ENCODE data around the gene EDDM13.
"Not testable (repeated sequence)": the region's sequence is repeated elsewhere in the genome, so short reads cannot be mapped to it uniquely, and the experiment has no call there.

Gene EDDM13

DNA sequence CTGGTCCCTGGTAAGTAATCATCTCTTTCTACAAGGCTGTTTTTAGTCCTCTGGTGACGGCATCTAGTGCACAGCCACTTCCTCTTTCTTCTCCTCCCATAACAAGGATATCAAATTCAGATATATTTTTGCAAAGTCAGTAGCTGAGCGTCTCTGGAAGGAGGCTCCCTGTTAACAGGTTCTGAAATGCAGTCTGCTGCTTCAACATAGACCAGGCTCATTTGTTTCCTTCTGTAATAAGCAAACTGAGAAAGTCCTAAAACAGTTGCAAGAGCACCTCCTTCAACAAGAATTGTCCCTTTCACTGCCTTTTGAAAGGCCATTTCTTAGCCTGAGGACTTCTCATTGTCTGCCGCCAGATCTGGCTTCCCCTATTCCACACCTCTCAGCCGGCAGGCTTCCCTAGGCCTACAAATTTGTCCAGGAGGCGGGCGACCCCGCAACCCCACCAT lies 49.5 kb downstream of the EDDM13 start:
- no peak for DNase-seq

DNA sequence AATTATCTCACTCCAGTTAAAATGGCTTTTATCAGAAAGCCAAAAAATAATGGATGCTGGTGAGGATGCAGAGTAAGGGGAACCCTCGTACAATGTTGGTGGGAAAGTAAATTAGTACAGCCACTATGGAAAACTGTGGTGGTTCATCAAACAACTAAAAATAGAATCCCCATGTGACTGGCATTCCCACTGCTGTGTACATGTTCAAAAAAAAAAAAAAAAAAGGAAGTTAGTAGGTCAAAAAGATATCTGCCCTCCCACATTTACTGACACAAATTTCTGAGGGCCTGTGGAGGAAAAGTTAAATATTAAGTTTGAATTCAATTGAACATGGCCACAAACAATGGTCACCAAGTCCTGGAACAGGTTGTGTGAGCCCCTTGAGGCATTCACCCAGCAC lies 51.9 kb downstream of the EDDM13 start:
- no peak for DNase-seq

DNA sequence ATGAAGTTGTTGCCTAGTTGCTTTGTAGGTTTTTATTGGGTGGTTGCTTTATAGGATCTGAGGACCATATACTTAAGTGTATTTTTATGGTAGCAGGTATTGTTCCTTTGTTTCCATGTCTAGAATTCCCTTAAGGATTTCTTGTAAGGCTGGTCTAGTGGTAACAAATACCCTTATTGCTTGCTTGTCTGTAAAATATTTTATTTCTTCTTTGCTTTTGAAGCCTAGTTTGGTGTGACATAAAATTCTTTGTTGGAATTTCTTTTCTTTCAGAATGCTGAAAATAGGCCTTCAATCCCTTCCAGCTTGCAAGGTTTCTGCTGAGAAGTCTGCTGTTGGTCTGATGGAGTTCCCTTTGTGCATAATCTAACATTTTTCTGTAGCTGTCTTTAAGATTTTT lies 60.1 kb downstream of the EDDM13 start:
- DNase-seq, result no peak

DNA sequence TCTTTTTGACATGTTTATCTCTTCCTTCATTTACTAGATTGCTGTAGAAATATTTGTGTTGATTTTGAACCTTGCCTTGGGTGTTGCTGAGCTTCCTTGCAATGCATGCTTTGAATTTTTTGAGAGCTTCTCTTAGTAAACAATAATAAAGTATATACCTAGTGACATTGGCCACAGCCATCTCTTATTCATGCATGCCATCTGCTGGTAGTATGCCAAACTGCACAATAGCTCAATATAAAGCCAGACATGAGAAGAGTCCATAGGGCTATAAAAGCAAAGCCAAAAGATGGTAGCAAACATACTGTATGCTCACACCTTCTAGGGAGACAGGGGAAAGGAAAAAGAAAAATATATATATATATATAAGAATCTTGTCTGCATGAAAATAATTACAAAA lies 61.0 kb downstream of the EDDM13 start:
- DNase-seq, result no peak

DNA sequence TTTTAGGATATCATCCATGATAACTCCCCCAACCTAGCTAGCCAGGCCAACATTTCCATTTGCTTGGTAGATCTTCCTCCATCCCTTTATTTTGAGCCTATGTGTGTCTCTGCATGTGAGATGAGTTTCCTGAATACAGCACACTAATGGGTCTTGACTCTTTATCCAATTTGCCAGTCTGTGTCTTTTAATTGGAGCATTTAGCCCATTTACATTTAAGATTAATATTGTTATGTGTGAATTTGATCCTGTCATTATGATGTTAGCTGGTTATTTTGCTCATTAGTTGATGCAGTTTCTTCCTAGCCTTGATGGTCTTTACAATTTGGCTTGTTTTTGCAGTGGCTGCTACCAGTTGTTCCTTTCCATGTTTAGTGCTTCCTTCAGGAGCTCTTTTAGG lies 62.8 kb downstream of the EDDM13 start:
- DNase-seq, result not testable (repeated sequence)

DNA sequence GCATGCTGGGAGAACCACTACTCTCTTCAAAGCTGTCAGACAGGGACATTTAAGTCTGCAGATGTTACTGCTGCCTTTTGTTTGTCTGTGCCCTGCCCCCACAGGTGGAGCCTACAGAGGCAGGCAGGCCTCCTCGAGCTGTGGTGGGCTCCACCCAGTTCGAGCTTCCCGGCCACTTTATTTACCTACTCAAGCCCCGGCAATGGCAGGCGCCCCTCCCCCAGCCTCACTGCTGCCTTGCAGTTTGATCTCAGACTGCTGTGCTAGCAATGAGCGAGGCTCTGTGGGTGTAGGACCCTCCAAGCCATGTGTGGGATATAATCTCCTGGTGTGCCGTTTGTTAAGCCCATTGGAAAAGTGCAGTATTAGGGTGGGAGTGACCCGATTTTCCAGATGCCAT lies 64.5 kb downstream of the EDDM13 start:
- not testable (repeated sequence) for DNase-seq

DNA sequence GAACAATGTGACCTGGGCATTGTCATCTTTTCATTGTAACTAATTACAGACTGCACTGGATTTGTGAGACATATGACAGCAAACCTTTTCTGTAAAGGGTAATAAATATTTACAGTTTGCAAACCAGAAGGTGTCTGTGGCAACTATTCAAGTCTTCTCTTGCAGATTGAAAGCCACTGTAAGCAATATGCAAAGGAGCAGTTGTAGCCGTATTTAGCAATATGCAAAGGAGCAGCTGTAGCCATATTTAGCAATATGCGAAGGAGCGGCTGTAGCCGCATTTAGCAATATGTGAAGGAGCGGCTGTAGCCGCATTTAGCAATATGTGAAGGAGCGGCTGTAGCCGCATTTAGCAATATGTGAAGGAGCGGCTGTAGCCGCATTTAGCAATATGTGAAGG lies 66.5 kb downstream of the EDDM13 start:
- not testable (repeated sequence) for DNase-seq

DNA sequence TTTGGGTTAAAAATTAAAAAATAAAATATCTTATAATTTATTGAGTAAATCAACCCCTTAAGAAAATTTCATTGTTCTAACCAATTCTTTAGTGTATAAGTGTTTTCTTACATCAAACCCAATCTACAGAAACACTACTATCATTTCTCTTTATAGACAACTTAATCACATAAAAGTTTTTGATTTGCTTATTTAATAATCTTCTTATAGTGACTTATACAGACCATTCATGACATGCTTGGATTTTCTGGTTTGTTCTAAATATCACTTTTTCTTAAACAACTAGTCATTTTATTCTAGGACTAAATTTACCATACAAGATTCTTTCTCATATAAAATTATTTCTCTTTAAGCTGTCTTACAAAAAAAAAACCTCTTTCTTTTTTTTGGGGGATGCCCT lies 69.4 kb downstream of the EDDM13 start:
- DNase-seq, result no peak

DNA sequence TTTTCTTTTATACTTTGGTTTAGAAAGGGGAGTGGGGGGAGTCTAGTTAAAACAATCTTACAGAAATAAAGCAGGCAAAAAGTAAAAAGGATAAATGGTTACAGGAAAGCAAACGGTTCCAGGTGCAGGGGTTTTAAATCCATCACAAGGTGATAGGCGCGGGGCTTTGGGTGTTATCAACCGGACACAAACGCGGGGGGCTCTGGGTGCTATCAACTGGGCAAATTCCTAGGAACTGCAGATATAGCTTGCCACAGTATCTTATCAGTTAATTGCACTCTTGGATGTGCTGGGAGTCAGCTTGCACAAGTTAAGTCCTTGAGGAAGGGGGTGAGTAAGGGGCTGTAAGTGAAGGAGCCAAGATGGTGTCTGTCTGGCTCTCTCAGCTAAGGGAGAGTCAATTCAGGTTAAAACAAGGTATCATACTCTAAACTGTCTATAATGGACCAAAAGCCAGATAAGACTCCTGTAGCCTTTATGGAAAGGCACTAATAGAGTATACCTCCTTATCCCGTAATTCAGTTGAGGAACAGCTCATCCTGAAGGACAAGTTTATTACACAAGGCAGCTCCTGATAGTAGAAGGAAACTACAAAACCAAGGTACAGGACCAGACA lies 74.7 kb downstream of the EDDM13 start:
- DNase-seq, result no peak

DNA sequence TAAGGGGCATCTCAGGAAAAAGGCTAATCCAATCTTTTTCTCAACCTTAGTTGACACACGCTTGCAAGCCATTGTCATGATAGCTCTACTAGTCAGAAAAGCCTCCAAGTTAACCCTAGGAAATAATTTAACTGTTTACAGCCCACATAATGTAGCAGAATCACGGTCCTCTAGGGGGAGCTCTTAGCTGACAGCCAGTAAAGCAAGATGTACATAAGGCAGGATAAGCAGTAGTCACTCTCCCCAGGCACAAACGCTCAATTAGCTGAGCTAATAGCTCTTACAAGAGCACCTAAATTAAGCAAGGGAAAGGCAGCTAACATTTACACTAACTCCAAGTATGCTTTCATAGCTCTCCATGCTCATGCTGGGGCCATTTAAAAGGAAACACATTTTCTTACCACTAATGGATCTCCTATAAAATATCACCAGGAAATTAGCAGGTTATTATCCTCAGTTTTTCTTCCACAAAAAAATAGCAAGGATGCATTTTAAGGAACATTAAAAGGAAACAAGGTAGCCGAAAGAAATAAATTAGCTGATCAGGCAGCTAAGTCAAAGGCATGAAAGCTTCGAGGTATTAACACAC lies 75.8 kb downstream of the EDDM13 start:
- no peak for DNase-seq

DNA sequence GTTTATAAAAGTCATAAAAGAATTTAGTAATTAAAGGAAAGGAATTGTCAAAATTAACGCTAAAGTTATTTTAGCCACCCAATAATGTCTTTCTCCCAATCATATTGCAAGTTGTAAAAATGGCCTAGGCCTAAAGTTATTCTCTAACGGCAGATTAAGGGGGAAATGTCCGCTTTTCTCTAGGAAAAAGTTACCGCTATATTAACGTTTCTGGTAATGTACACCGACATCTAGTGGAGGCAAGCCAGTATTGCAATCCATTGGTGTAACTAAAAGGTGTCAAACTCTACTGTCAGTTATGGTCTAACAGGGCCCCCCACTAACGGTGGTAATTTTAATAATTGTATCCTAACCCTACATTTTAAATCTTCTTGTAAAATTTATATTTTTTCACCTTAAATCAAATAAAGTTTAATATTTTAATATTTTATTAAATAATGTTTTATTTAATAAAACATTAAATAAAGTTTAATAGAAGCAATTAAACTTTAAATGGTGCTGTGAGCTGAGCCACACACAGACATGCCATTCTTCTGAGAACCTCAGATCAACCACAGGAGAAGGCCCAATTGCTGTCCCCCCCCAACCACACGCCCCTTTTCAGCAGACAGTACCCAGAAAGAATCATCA lies 78.0 kb downstream of the EDDM13 start:
- peak; percentile 49 for DNase-seq

DNA sequence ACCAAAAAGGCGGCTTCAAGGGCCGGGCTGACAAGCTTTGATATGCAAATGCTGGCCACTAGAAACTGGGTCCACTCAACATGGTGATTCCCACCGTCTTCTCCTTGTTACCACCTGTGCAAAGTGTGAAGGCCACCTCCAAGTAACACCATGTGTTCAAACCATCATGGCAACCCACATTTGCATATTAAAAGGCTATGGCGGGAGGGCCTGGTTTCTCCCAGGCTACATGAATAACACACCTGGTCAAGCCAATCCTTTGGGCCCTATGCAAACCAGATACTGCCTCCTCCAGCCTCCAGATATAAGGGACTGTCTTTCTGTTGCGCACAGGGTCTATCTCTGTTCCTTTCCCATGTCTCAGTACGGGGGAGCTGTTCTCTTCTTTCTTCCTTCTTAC lies 78.7 kb downstream of the EDDM13 start:
- DNase-seq, result no peak

DNA sequence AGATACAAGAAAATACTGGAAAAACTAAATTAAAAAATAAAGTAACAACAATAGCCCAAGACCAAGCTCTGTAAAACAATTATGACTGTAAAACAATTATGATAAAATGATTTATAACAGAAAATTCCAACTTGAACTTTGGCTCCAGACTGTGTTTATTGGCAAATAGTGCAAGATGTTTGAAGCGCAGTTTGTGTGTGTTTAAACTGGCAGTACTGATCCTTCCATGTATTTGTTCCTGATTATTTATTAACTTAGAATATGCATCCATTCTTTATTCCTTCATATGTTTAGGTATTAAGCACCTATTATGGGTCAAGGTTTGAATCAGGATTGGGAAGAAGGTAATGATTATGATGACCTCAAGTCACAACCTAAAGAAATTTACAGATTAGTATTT lies 83.0 kb downstream of the EDDM13 start:
- DNase-seq, result no peak

DNA sequence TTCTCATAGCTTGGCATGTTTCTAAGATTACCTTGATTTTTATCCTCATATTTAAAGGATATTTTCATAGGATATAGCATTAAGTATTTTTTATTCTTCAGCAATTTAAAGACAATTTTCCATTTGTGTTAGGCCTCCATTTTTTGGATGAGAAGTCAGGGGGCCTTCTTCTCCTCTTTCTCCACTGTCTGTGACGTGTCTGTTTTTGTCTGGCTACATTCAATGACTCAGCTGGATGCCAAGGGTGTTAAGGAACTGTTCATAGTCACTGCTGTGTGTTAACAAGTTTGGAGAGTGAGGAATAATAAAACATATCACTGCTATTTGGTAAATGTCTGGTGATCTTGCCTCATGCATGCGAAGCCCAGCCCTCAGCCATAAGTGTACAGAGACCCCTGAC lies 84.4 kb downstream of the EDDM13 start:
- DNase-seq, result no peak
